Measurements from ENCODE around the gene MAP2K5.

DNA sequence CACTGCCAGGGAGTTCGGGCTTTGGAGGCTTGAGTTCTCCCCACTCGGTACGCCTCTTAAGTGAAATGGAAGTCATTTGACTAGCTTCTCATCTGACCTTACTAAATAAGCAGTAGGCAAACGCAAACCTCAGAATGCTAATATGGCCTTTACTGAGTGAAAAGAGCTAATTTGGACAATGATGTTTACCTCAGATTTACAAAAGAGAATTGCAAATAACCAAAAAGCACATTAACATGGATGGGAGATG lies 298.9 kb downstream of the MAP2K5 start:
- TF ChIP-seq, protein P1, sequence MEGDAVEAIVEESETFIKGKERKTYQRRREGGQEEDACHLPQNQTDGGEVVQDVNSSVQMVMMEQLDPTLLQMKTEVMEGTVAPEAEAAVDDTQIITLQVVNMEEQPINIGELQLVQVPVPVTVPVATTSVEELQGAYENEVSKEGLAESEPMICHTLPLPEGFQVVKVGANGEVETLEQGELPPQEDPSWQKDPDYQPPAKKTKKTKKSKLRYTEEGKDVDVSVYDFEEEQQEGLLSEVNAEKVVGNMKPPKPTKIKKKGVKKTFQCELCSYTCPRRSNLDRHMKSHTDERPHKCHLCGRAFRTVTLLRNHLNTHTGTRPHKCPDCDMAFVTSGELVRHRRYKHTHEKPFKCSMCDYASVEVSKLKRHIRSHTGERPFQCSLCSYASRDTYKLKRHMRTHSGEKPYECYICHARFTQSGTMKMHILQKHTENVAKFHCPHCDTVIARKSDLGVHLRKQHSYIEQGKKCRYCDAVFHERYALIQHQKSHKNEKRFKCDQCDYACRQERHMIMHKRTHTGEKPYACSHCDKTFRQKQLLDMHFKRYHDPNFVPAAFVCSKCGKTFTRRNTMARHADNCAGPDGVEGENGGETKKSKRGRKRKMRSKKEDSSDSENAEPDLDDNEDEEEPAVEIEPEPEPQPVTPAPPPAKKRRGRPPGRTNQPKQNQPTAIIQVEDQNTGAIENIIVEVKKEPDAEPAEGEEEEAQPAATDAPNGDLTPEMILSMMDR (conservative IDR thresholded peaks at IDR 0.05 in 1 of 2, IDR thresholded peaks at IDR 0.05 in 1 of 2; ENCODE audit: extremely low read depth in 1 of 2, insufficient read depth in 1 of 2, low read depth in 1 of 2, low read length in 2 of 2): no peak
- TF ChIP-seq EZH2 (IDR thresholded peaks at IDR 0.05; ENCODE audit: borderline replicate concordance, low read length): no peak
